ENCODE data around the gene PTGFRN.
"Not testable (repeated sequence)": the region's sequence is repeated elsewhere in the genome, so short reads cannot be mapped to it uniquely, and the experiment has no call there.

Gene PTGFRN

DNA sequence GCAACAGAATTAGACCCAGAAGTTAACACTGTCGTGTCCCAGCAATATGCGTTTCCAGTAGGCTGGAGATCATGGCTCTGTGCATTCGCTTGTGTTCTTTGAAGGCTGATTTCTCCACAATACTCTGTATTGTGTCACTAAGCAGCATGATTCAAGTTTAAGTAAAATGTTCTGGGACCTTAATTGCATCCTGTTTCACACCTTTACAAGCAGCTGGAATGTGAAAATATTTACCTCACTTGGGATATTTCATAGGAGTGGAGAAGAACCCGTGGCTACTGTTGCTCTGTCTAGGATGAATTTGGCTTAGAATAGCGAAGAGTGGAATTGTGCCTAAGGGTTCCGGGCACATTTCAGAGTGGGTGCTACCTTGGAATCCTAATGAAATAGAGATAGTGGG, 6.3 kb downstream of the PTGFRN start:
- no peak for DNase-seq (ENCODE audit: low read depth in 2 of 2)

DNA sequence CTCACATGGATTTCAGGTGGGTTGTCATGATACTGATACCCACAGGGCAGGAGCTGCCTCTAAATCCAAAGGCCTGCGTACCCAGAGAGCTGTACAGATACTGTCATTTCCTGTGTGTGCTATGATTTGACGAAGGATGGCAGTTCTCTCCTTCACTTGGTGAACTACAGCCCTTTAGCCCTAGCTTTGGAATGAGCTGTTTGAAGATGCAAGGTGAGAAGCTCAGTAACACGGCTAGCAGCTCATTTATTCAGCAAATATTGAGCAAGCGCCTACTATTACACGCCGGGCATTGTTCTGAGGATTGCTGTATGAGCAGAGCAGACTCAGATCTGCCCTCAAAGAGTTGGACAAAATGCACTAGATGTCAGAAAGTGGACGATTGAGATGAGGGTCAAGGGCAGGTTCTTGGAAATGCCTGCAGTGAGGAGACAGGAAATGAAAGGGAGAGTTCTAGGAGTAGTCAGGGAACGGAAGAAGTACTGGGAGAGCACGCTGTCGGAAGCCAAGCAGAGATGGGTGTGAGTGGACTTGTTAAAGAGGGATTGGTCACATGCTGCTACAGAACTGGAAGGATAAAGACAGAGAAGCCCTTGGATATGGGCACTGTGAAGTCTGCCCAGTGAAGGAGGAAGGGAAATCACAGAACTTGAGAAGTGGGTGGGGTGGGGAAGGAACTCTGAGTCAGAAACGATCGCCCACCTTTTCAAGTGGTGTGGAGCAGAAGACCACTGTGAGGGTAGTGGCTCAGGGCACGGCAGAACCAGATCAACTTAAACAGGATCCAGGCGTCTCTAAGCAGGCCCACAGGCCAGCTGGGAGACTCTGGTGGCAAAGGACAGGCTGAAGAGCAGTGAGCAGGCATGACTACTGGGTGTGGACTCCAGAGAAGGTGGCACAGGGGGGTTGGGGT, 7.1 kb downstream of the PTGFRN start:
- no peak for DNase-seq (ENCODE audit: low read depth in 2 of 2)

DNA sequence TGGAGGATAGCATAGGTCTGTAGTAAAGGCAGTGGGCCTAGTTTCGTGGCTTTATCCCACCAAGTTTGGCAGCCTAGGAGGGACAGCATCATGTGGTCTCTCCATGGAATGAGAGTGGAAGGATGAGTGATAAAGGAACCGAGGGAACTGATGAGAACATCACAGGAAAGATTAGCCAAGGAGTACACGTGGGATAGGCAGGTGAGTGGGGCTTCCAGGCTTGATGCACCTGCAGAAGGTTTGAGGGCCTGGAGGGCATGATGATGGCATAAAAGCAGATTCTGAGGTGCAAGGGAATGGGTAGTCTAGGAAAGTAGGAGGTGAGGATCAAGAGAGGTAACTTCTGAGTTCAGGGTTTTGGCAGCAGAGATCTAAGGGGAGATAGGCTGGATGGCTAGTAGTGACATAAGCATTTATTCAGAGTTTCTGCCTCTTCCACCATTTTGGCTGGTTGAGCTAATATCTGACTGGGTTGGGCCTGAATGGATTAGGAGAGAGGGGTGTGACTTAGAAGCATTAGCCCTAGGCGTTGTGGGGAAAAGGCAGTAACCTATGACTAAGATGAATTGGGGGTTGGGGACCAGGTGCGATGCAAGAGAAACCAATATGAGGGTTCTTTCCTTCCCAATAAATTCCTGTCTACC, 9.1 kb downstream of the PTGFRN start:
- no peak for DNase-seq (ENCODE audit: low read depth in 2 of 2)

DNA sequence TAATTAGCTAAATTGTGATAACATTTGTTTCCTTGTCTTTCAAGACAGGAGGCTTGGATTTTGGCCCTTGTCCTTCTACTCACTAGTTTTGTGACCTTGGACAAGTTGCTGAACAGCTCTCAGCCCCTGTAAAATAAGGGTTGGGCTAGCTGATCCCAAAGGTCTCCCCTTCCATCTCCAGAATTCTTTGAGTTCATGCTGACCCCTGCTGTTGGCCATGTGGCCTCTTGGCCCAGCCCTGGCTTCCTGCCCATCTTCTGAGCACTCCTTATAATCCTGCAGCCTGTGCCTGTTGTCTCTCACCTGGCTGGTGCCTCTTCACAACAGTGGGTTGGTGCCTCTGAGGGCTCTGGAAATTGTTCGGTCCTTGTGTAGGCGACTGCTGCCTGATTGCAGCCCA, 10.1 kb downstream of the PTGFRN start:
- no peak for DNase-seq (ENCODE audit: low read depth in 2 of 2)

DNA sequence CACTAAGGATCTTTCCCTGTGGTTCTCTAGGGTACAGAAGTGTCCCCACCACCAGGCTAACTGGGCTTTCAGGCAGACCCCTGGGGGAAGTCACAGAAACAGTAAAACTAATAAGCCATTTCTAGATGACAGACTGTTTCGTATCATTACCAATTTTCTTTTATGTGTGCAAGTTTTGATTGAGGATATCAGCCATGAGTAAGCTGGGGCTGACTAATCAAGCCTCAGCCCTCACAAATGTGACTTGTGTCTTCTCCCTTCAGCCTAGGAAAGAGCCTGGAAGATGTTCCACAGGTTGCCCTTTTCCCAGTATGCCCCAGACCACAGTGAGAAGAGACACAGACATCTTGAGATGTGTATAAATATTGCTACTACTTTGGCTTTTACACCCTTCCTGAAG, 10.5 kb downstream of the PTGFRN start:
- no peak for DNase-seq (ENCODE audit: low read depth in 2 of 2)

DNA sequence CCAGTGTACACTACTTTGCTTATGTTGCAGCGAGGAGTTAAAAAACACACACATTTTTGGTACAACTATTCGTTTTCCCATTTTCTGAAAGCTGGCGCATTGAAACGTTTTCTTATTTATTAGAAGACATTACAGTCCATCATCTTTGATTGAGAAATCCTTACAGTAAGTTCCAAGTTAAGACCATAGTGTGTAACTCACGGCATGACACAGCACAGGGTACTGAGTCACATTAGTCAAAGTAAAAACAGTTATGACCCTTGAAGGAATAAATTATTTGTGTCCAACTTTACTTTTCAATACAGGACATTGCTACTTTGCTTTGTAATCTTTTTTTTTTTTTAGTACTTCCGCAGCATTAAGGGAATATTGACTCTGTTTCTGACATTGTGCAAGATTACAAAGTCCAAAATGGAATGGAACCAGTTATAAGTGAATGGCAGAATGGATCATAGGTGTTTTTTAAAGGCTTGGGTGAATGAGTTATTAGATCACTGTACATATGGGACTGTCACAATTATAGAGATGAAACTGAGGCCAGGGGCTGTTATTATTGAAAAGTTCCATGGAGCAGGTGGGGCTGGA, 11.7 kb downstream of the PTGFRN start:
- DNase-seq (ENCODE audit: low read depth in 2 of 2): no peak

DNA sequence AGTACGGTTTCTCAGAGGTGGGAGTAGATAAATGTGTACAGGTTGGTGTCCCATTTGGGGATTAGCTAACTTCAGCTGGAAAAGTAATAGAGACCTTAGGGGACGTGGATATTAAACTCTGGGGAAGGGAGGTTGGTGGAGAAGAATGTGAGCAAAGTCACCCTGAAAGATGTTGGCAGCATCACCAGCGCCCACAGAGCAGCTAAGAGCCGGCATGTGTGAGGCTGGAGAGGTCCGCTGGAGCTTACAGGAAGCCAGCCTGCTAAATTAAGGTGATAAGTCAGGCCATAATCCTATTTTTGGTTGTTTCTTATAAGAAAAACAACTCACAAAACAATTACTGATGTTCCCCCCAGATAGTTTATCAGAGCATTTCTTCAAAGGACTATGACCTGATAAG, 12.2 kb downstream of the PTGFRN start:
- DNase-seq (ENCODE audit: low read depth in 2 of 2): no peak

DNA sequence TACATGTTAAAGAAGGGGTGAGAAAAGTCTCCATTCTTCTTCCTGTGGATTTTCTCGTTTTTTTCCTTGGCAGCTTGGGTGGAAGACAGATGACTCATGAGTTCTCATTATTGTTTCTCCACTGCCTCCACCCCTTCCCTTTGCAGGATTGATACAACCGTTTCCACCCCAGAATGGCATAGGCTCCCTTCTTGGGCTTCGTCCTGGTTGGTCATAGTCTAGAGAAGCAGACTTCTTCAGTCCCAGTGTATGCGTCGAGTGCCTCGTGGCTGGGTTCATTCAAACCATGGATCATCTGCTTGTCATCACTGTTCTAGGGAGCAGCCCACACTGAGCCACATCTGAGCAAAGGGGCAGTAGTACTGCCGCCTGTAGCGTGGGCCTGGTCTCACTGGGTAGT, 13.7 kb downstream of the PTGFRN start:
- DNase-seq (ENCODE audit: low read depth in 2 of 2): no peak

DNA sequence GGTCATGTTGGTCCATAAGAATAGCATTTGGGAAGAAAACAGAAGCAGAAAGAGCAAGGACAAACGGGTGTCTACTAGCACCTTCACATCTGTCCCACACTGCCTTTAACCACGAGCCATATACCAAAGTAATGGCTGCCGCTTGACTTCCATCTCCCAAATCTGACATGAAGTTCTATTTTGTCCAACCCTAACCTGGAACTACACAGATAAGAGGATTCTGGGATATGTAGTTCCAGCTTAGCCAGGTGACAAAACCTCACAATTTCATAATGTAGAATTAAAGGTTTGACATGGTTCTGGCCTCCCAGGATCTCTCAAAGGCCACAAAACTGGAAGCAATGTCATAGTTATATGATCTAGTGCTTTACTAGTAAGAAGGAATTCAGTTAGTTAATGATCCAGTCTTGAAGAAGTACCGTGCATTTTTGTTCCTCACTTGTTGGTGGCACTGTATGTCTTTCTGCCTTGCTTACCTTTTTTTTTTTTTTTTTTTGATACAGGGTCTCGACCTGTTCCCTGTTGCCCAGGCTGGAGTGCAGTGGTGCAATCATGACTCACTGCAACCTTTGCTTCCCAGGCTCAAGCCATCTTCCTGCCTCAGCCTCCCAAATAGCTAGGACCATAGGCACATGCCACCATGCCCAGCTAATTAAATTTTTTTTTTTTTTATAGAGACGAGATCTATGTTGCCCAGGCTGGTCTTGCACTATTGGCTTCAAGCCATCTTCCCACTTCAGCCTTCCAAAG, 17.5 kb downstream of the PTGFRN start:
- no peak for DNase-seq (ENCODE audit: low read depth in 2 of 2)

DNA sequence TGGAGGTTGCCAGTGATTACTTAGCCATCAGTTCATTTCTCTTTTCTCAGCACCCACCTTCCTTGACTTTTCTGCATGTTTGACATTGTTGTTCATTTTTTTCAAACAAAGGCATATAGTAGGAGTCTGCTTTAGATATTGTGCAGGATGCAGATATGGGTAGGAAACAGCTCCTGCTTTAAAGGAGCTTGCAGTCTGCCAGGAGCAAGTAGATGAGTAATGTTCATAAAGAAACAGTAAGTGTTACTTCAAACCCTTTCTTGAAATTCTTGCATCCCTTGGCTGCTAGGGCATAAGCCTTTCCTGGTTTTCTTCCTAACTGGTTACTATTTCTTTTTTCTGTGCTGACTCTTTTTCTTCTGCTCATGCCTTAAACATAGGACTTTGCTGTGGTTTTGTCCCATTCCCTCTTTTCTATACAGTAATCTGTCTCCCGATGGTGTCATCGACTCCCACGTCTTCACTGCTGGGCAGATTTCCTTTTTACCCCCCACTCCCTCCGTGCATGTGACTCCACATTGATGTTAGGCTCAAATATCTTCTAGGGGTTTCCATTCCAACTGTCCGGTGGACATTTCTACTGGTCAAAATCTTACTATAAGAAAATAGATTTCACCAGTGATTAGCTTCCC, 20.4 kb downstream of the PTGFRN start:
- no peak for DNase-seq (ENCODE audit: low read depth in 2 of 2)

DNA sequence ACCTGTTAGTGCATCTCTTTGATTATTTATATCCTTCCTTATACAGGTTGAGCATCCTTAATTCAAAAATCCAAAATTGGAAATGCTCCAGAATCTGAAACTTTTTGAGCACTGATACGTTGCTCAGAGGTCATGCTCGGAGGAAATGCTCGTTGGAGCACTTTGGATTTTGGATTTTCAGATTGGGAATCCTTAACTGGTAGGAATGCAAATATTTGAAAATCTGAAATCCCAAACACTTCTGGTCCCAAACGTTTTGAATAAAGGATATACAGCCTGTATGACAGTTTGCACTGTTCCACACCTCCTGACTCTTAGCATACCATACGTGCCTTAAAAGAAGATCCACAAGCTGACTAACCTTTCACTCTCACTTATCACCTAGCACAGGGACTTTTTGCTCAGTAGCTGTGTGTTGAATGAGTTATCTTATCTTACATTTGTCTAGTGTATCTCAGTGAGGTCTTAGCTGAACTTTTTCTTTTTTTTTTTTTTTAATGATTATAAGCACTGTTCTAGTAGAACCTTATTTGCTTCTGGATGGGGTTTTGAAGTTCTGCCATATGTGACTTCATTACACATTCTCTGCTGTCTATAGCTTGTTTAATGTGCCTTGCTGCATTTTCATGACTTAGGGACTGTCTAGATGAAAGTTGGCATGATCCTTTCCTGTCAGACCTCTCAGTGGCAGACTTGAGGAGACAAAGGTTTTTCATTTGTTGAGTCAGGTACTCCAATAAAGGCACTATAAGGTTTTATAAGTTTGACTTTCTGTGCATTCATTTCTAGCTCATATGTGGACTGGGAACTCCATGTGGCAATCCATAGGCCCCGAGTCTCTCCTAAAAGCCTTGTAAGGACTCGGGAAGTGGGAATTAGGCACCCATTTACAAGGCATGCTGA, 21.6 kb downstream of the PTGFRN start:
- no peak for DNase-seq (ENCODE audit: low read depth in 2 of 2)

DNA sequence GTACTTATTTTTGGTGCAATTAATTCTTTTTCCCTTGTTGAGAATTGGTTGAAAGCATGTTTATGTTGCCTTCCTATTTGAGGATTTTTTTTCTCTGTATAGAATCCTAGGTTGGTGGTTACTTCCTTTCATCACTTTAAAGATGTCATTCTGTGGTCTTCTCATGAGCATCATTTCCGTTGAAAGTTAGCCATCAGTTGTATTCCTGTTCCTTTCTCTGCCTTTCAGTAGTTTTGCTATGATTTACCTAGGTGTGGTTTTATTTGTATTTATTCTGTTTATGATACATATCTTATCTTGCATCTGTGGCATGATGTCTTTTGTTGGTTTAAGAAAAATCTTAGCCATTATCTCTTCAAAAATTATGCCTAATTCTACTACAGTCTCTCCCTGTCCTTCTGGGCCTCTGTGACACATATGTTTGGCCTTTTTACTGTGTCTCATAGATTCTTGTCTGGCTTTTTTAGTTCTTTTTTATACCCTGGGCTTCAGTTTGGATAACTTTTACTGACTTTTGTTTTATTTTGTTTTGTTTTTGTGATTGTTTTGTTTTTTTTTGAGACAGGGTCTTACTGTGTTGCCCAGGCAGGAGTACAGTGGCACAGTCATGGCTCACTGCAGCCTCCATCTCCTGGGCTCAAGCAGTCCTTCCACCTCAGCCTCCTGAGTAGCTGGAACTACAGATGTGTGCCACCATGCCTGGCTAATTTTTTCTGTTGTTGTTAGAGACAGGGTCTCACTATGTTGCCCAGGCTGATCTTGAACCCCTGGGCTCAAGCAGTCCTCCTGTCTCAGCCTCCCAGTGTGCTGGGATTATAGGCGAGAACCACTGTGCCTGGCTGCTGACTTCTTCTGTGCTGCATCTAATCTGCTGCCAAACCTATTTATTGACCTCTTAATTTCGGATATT, 24.1 kb downstream of the PTGFRN start:
- no peak for DNase-seq (ENCODE audit: low read depth in 2 of 2)

DNA sequence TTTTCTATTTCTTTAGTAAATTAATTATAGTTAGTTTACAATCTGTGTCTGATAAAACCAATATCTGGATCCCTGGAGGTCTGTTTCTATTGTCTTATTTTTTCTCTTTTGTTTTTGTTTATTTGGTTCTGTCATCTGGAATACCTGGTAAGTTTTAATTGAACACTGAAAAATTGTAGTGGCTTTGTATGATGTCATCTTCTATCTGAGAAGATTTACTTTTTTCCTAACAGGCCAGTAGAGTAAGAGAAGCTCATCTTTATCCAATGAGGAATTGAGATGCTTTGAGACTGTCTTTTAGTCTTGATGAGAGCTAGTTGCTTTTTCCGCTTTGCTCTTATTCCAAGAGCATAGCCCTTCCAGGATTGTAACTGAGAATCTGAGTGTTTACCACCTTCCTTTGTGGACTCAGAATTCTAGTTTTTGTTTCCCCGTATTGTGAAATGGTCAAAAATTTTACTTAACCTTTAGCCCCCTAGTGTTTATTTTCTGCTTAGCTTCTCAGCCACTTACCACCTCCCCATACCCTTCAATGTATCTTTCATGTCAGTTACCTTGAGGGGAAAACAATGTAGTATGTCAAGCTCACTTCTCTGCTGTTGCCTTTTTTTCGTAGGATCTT, 25.0 kb downstream of the PTGFRN start:
- no peak for DNase-seq (ENCODE audit: low read depth in 2 of 2)

DNA sequence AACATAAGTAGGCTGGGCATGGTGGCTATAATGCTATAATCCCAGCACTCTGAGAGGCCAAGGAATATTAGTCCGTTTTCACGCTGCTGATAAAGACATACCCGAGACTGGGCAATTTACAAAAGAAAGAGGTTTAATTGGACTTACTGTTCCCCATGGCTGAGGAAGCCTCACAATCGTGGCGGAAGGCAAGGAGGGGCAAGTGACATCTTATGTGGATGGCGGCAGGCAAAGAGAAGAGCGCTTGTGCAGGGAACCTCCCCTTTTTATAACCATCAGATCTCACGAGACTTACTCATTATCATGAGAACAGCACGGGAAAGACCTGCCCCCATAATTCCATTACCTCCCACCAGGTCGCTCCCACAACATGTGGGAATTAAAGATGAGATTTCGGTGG, 28.5 kb downstream of the PTGFRN start:
- DNase-seq (ENCODE audit: low read depth in 2 of 2): no peak

DNA sequence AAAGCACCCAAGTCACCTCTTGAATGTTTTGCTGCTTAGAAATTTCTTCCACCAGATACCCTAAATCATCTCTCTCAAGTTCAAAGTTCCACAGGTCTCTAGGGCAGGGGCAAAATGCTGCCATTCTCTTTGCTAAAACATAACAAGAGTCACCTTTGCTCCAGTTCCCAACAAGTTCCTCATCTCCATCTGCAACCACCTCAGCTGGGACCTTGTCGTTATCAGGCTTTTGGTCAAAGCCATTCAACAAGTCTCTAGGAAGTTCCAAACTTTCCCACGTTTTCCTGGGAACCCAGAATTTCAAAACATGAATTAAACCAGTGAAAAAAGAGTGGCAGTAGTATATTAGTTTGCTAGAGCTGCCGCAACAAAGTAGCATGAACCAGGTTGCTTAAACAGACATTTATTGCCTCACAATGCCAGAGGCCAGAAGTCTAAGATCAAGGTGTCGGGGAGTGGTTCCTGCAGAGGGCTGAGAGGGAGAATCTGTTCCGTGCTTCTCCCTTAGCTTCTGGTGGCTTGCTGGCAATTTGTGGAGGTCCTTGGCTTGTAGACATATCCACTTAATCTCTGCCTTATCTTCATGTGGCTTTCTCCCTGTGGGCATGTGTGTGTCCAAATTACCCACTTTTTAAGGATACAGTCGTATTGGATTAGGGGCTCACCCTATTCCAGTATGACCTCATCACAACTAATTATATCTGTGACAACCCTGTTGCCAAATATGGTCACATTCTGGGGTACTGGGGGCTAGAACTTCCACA, 30.2 kb downstream of the PTGFRN start:
- not testable (repeated sequence) for DNase-seq (ENCODE audit: low read depth in 2 of 2)

DNA sequence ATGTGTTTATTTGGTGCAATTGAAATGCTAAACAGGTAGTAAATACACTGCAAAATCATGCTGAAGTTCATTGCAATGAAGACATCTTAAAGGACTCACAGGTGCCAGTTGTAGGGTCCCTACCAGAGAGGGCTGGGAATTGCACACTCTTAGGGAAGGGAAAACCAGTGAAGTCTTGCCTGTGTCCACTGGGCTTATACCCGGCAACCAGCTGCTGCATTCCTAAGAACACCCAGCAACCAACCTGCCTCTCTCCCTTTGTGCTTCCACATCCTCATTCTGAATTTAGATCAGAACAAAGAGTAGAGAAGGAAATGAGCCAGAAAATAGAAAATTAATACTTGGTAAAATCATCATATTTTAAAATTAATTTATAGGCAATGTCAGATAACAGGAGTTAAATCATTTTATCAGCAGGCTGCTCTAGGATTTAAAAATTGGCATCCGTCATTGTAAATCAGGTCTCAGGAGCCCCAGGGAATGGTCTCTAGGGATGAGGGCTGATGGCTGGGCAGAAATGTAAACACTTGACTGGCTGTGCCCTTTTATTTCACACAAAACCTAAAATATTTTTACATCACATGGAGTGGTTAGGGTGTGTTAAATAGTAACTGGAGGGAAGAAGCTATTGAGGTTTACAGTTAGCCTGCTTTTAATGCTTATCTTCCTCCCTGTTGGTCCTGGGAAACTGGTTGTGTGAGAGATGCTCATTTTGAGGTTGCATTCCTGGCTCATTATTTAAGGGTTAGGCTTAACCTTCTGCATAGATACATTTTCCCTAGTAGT, 31.3 kb downstream of the PTGFRN start:
- DNase-seq (ENCODE audit: low read depth in 2 of 2): no peak

DNA sequence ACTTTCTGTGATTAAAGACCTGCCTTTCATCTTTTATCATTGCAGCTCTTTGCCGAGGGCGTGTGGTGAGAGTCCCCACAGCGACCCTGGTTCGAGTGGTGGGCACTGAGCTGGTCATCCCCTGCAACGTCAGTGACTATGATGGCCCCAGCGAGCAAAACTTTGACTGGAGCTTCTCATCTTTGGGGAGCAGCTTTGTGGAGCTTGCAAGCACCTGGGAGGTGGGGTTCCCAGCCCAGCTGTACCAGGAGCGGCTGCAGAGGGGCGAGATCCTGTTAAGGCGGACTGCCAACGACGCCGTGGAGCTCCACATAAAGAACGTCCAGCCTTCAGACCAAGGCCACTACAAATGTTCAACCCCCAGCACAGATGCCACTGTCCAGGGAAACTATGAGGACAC, 32.0 kb downstream of the PTGFRN start:
- no peak for DNase-seq (ENCODE audit: low read depth in 2 of 2)

DNA sequence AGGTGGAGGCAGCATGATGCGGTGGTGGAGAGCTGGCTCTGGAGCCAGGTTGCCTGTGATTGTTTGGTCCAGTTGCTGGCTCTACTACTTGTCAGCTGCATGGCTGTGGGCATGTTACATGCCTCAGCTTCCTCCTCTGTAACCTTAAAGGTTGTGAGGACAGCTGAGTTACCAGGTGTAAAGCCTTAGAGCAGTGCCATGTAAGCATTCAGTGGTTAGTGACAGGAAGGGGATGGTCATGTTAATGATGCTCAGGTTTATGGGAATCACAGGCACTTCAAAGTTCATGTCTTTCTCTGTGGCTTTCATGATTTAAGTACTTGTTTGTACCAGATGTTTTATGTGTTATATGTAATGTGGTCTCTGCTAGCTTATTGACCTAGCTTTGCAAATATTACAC, 32.6 kb downstream of the PTGFRN start:
- DNase-seq (ENCODE audit: low read depth in 2 of 2): no peak
